Ishikawa (cell line): ENCODE measurements around the gene ZFY.

Source experiments
- CEBPB ChIP-seq: IDR thresholded peaks from 2 replicates; pipeline ENCODE4 v1.6.1; 2012
- CREB1 ChIP-seq: IDR thresholded peaks from 2 replicates; pipeline ENCODE4 v1.6.1; 2012; ENCODE audit warnings: low read depth
- EGR1 ChIP-seq: IDR thresholded peaks from 2 replicates; pipeline ENCODE4 v1.6.1; 2012
- EP300 ChIP-seq: IDR thresholded peaks from 2 replicates; pipeline ENCODE4 v1.6.1; 2012; ENCODE audit warnings: borderline replicate concordance
- FOXM1 ChIP-seq: IDR thresholded peaks from 2 replicates; pipeline ENCODE4 v1.6.1; 2012; ENCODE audit warnings: low read depth, borderline replicate concordance
- NFIC ChIP-seq: IDR thresholded peaks from 2 replicates; pipeline ENCODE4 v1.6.1; 2012
- RAD21 ChIP-seq: IDR thresholded peaks from 2 replicates; pipeline ENCODE4 v1.6.1; 2012; ENCODE audit warnings: low read depth
- TAF1 ChIP-seq: IDR thresholded peaks from 2 replicates; pipeline ENCODE4 v1.6.1; 2012; ENCODE audit warnings: low read depth, mild to moderate bottlenecking
- TCF12 ChIP-seq: IDR thresholded peaks from 2 replicates; pipeline ENCODE4 v1.6.1; 2012; ENCODE audit warnings: low read depth
- TEAD4 ChIP-seq: IDR thresholded peaks from 2 replicates; pipeline ENCODE4 v1.6.1; 2012
- YY1 ChIP-seq: IDR thresholded peaks from 2 replicates; pipeline ENCODE4 v1.6.1; 2012; ENCODE audit warnings: low read depth
- ZBTB7A ChIP-seq: IDR thresholded peaks from 2 replicates; pipeline ENCODE4 v1.6.1; 2012; ENCODE audit warnings: low read depth
- TF ChIP-seq, protein P1 (sequence below): IDR thresholded peaks from 2 replicates; pipeline ENCODE4 v1.6.1; 2012
- TF ChIP-seq, protein P2 (sequence below): IDR thresholded peaks from 2 replicates; pipeline ENCODE4 v1.6.1; 2012
- TF ChIP-seq, protein P3 (sequence below): IDR thresholded peaks from 2 replicates; pipeline ENCODE4 v1.6.1; 2012; ENCODE audit warnings: low read depth, mild to moderate bottlenecking

The ZFY gene

DNA sequence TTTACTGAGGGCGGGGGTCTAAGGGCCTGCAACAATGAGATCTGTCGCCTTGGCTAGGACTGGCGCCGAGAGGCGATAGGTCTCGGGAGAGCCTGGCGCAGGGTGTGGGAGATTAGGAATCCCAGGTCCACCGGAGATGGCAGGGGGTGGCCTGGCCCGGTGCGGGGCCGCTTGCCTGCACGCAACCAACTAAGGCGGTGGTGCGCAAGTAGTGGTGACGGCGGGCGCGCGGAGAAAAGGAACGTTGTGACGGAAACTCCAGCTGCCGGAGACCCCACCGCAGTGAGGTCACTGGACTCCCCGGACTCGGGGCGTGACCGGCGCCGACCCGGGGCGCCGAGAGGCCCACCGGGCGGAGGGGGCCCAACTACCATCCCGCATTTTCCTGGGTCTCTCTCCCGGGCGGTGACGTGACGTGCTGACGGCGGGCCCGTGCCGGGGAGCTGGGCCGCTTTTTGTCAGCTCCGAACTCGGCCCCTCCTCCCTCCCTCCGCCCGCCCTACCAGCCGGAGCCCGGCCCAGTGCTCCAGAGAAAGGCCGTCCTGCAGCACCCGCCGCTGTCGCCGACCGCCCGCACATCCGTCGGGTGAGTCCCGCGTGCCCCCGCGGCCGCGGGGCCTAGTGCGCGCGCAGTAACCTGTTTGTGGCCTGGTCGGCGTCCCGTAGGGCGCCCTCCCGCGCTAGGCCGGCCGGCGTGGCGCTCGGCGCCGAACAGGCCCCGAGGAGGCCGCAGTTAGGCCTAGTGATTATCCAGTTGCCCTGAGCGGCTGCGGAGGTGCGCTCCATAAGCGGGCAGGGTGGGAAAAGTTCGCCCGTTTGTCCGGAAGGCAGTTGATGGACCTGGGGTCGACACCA is at the start of gene ZFY:
Gene ZFY, plus strand, starts transcription at position 521 of the 855 bp plus-strand sequence. CDS start 18,556 bp downstream, outside the sequence.
- TF ChIP-seq CREB1 = no peak
- no peak for TF ChIP-seq TAF1
- TF ChIP-seq CEBPB = no peak
- TF ChIP-seq, protein P1, sequence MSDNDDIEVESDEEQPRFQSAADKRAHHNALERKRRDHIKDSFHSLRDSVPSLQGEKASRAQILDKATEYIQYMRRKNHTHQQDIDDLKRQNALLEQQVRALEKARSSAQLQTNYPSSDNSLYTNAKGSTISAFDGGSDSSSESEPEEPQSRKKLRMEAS = no peak
- TF ChIP-seq RAD21 = no peak
- no peak for TF ChIP-seq ZBTB7A
- no peak for TF ChIP-seq YY1
- TF ChIP-seq EP300 = no peak
- no peak for TF ChIP-seq TEAD4
- no peak for TF ChIP-seq EGR1
- TF ChIP-seq TCF12 = no peak
- no peak for TF ChIP-seq FOXM1
- TF ChIP-seq, protein P2, sequence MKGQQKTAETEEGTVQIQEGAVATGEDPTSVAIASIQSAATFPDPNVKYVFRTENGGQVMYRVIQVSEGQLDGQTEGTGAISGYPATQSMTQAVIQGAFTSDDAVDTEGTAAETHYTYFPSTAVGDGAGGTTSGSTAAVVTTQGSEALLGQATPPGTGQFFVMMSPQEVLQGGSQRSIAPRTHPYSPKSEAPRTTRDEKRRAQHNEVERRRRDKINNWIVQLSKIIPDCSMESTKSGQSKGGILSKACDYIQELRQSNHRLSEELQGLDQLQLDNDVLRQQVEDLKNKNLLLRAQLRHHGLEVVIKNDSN = no peak
- TF ChIP-seq, protein P3, sequence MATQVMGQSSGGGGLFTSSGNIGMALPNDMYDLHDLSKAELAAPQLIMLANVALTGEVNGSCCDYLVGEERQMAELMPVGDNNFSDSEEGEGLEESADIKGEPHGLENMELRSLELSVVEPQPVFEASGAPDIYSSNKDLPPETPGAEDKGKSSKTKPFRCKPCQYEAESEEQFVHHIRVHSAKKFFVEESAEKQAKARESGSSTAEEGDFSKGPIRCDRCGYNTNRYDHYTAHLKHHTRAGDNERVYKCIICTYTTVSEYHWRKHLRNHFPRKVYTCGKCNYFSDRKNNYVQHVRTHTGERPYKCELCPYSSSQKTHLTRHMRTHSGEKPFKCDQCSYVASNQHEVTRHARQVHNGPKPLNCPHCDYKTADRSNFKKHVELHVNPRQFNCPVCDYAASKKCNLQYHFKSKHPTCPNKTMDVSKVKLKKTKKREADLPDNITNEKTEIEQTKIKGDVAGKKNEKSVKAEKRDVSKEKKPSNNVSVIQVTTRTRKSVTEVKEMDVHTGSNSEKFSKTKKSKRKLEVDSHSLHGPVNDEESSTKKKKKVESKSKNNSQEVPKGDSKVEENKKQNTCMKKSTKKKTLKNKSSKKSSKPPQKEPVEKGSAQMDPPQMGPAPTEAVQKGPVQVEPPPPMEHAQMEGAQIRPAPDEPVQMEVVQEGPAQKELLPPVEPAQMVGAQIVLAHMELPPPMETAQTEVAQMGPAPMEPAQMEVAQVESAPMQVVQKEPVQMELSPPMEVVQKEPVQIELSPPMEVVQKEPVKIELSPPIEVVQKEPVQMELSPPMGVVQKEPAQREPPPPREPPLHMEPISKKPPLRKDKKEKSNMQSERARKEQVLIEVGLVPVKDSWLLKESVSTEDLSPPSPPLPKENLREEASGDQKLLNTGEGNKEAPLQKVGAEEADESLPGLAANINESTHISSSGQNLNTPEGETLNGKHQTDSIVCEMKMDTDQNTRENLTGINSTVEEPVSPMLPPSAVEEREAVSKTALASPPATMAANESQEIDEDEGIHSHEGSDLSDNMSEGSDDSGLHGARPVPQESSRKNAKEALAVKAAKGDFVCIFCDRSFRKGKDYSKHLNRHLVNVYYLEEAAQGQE = no peak
- TF ChIP-seq NFIC = no peak

DNA sequence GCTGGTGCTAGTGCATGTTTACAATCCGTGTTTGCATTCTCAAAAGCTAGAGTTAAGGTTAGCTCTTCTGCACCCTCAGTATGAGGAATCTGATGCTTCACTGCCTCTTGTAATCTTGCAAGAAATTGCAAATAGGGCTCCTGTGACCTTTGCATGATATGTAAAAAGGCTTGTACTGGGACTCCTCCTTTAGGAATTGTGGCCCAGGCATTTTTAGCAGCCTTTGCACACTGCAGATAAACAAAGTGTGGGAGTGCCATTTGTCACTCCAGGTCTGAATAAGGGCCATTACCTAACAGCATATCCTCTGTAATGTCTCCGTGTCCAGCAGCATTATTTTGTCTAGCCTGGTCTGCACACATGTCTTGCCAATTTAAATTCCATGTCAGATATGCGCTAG is 49.3 kb upstream of the ZFY start:
- no peak for TF ChIP-seq TCF12
- TF ChIP-seq, protein P1 = no peak
- TF ChIP-seq EGR1 = no peak
- no peak for TF ChIP-seq EP300
- TF ChIP-seq RAD21 = no peak
- TF ChIP-seq ZBTB7A = no peak
- no peak for TF ChIP-seq YY1
- TF ChIP-seq NFIC = no peak
- no peak for TF ChIP-seq FOXM1
- TF ChIP-seq, protein P3 = no peak
- no peak for TF ChIP-seq TAF1
- no peak for TF ChIP-seq CREB1

DNA sequence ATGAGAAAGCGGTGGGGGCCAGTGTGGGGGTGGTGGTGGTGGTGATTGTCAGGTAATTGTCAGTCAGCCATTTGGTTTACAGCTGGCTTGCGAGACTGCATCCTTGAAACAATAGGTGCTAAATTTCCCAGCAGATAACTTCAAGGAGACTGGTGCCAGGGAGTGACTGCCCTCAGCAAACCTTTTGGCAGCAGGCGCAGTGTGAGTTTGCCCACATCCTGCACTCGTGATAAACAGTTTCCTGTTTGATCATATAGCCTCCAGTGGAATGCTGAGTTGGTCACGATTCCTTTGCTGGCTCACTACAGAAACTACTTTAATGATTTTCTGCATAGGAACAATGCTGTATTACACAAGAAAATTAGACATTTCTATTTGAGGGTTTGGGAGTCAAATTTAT is 47.8 kb upstream of the ZFY start:
- TF ChIP-seq CEBPB (no peak), EP300 (no peak), FOXM1 (no peak), YY1 (no peak), RAD21 (no peak), TCF12 (no peak), TAF1 (no peak), EGR1 (no peak), TEAD4 (no peak), CREB1 (no peak), NFIC (no peak), ZBTB7A (no peak)
- TF ChIP-seq, protein P2 = no peak
- TF ChIP-seq, protein P3 = no peak
- TF ChIP-seq, protein P1 = no peak
